GM18511 (cell line): ENCODE results near the gene INO80.
A peak's percentile ranks its signal among the peaks of the same experiment; 100 is the strongest.

ENCODE experiments used
- ATAC-seq: cut with Tn5 transposase; IDR thresholded peaks from one replicate; pipeline ENCODE4 v1.9.1; 2021; ENCODE audit warnings: mild to moderate bottlenecking, moderate library complexity; ENCODE audit not compliant: unreplicated experiment

Gene INO80

GRCh38 chr15:40952901-40953712 is 163.0 kb downstream of the INO80 start, which contains the start of gene CHAC1:
TSS of gene CHAC1 (plus strand) at chr15:40953471. CDS start at chr15:40953584, 113 bp downstream.
- ATAC-seq, result peak; percentile 92

GRCh38 chr15:40952301-40952900 is 163.7 kb downstream of the INO80 start:
- ATAC-seq, result no peak

DNA sequence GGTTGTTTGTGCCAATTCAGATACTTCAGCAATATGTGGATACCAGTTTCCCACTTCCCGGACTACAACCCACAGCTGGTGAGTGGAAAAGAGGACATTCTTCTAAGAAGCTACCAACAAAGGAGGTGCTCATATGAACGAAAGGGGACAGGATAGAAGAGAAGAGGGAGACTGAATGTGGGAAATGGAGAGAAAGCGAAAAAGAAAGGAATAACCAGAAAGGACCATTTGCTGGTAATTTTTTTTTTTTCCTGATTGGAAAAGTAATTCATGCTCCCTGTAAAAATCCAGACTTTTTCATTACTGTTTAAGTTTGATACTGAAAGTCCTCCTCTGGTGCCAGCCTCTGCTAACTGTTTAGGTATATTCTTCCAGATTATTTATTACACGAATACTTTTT is 164.3 kb downstream of the INO80 start:
- no peak for ATAC-seq

GRCh38 chr15:40949756-40950207 is 166.3 kb downstream of the INO80 start:
- ATAC-seq, result no peak

DNA sequence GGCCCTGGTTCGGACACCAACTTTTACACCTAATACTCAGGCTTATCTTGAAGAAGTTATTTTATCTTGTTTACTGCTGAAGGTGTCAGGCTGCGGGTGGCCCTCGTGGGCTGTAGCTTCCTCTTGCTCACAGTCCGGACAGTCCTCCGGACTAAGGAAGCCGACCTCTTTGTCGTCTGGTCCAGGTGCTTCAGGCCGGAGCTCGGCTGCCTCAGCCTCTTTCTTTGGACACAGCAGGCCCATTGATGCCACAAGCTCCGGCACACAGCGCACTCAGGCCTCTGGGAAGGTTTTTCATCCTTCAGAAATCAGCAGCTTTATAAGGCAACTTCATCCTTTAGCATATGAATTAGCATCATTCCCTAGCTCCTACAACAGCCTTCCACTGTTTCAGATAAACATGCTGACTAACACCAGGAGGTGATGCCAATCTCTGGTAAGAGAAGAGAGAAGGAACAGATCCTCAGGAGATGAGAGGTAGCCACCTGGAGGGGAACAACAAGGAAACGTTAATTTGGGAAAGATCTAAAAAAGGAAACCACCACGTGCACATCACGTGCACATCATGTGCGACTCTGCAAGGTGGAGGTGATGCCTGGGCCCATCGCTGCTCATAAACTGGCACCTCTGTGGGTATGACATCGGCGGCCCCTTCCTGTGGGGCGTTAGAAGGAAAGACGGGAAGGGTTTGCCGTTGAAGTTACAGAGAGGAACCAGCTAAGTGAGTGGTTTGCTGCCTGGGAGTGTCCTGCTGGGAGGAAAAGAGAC is 167.2 kb downstream of the INO80 start:
- ATAC-seq, result no peak

- ATAC-seq, result no peak
These were observed 171.4 kb downstream of the INO80 start for GRCh38 chr15:40944510-40945296.

DNA sequence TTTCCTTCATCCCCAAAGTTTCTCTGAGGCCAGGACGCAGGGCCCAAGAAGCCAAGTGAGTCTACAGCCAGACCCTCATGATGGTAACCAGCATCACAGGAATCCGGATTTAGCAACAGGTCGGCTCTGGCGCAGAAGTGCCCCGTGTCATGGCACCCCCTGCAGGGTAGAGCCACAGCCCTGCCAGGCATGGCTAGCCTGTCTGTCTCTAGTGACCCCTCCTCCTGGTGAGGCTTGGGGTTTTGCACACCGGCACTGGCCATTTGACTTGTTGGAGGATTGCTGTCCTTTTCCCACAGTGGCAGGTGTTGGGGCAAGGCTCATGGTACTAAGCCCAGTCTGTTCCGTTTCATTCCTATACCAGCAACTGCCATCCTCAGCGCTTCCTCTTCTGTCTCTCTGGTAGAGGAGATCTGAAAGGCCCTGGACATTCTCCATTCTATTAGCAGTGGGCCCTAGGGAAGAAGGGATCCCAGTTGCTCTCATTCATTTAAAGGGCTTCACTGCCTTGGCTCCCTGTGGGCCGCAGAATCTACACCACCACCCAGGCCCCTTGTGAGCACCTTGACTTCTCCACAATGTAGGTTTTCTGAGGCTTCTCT is 172.2 kb downstream of the INO80 start:
- ATAC-seq, result no peak

DNA sequence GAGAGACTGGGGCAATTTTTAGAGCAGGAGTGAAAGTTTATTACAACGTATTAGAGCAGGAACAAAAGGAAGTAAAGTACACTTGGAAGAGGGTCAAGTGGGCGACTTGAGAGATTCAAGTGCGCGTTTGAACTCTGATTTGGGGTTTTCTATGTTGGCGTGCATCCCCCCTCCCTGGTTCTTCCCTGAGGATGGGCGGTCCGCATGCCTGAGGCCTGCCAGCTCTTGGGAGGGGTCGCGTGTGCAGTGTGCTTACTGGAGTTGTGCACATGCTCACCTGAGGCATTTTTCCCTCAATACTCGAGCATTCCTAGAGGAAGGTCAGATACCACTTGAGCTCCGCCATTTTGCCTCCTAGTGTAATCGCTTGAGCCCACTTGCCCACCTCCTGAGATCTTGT is 173.2 kb downstream of the INO80 start:
- ATAC-seq, result no peak

DNA sequence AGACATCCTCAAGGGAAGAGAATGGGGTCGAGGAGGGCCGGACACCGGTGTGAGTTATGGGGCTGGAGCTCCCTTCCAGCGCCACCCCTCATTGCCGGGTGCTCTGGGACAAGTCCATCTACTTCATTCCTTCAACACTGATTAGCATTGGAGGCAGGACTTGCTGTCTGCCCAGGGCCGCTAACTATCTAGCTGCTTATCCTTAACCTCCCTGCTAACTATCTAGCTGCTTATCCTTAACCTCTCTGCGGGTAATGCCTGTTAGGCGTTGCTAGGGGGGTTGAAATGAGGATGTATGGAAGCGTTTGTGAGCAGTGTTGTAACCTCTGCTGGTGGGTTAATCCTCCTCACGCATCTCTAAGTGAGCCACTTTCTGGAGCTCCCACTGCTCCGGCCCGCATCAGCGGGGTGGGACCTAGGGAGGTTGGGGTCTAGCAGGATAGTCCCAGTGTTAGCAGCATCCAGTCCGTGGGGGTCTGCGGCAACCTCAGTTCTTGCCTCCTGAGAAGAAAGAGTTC is 173.7 kb downstream of the INO80 start:
- ATAC-seq, result peak; percentile 9

- ATAC-seq, result peak; percentile 70
These were observed 174.3 kb downstream of the INO80 start for GRCh38 chr15:40941528-40942336.

DNA sequence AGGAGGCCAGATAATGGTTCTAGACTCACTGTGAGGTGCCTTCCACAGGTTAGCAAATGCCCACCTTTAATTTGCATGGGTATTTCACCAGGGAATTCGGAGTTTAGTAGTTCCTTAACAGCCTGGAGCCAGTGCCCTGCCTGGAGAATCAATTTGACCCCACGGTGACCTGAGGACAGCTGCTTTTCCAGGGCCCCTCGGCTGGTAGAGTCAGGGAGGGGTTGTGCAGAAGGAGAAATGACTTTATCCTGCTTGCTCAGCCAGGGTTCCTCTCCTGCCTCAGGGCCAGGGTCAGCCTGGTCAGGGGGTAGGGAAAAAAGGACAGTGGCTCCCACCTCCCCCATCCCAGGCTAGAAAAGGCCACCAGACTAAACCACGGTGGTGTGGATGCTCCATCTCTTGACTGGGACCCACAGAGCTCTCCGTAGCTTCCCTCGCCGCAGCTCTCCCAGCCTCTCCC is 175.0 kb downstream of the INO80 start:
- no peak for ATAC-seq

DNA sequence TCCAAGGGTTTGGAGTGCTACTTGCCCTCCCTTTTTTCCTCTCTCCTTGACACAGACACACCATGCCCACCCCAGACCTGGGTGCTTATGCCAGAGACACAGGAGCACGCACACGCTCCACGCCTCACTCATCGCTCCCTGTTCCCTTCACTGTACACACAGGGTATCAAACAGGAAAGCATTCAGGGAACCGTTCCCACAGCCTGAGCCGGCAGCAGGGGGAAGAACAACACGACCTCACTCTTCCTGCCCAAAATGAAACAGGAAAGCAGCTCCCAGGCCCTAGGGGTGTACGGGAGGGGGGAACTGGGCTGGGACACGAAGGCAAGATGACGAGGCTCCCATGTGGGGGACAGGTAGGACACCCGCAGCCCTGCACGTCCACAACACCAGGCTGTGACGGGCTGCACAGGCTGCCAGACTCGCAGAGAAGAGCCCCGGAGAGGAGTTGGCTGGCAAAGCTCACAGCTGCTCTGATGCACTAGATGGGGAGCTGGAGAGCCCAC is 175.7 kb downstream of the INO80 start:
- no peak for ATAC-seq

DNA sequence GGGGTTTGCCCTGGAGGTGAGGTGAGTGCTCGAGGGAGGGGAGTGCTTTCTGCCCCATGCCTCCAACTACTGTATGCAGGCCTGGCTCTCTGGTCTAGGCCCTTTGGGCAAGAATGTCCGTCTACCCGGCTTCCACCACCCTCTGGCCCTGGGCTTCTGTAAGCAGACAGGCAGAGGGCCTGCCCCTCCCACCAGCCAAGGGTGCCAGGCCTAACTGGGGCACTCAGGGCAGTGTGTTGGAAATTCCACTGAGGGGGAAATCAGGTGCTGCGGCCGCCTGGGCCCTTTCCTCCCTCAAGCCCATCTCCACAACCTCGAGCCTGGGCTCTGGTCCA is 177.6 kb downstream of the INO80 start:
- ATAC-seq, result no peak

GRCh38 chr15:40937762-40938535 is 178.1 kb downstream of the INO80 start:
- no peak for ATAC-seq

DNA sequence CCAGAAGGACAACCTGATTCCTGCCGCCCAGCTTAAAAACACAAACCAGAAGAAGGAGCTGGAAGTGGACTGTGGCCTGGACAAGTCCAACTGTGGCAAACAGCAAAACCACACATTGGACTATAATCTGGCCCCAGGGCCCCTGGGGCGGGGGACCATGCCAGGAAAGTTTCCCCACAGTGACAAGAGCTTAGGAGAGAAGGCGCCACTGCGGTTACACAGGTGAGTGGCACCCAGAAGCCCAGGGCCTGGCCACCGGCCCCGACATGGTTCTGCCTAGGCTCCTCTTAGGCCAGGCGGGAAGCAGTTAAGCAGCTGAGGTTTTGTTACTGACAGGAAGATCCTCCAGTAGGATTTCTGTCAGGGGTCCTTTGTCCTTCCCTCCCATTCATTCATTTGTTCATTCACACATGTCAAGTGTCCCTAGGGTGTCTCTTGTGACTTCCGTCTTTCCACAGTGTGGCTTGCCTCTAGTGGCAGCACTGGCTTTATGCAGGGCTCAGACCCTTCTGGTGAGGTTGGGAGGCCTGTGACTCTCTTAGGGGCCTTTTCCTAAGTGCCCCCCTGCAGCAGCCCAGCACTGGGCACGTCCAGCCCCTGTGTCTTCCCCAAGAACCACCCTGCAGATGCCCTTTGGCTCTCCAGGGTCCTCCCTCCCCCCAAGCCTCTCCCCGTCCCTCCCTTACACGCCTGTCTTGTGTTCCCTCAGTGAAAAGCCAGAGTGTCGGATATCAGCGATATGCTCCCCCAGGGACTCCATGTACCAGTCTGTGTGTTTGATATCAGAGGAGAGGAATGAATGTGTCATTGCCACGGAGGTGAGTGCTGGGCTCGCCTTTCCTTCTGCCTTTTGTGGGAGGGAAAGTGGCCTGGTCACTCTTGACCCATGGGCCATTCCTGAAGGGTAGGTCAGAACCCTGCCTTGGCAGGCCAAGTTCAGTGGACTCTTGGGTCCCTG is 179.1 kb downstream of the INO80 start:
- no peak for ATAC-seq

- no peak for ATAC-seq
These were observed 179.8 kb downstream of the INO80 start for GRCh38 chr15:40936234-40936708.

DNA sequence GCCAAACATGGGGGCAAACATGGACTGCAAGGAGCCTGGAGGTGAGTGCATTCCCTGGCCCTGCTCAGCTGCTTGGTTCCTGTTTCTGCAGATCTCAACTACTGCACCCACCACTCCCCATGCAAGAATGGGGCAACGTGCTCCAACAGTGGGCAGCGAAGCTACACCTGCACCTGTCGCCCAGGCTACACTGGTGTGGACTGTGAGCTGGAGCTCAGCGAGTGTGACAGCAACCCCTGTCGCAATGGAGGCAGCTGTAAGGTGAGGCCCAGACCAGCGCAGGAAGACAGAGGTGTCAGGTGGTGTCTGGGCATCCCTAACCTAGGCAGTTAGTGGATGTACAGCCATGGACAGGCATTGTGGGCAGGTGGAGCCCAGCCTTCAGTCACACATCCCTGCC is 181.6 kb downstream of the INO80 start:
- ATAC-seq, result no peak
